ENCODE data around the gene SEC24A. TPM values are rescaled to one million over a fixed set of nuclear protein-coding genes. Genes with fewer than 3 reads are reported as not detected.
"Not testable (repeated sequence)": the region's sequence is repeated elsewhere in the genome, so short reads cannot be mapped to it uniquely, and the experiment has no call there.

The SEC24A gene
- total RNA-seq, 2 donors from 2014 or later, result 29.9 to 45.4 TPM

DNA sequence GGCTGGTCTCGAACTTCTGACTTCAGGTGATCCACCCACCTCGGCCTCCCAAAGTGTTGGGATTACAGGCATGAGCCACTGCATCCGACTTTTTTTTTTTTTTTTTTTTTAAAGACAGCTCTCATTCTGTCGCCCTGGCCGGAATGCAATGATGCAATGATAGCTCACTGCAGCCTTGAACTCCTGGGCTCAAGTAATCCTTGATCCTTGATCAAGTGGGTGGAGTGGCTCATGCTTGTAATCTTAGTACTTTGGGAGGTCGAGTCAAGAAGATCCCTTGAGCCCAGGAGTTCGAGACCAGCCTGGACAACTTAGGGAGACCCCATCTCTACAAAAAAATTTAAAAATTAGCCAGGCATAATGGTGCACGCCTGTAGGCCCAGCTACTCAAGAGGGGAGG, 8.1 kb downstream of the SEC24A start:
- H3K36me3 ChIP-seq, result peaks cover 2% of the 10 kb centered on the region
- H3K4me1 ChIP-seq, result no peaks in the 10 kb centered on the region
- intact Hi-C loops (cut with DNase I), result no loop called here
- H3K9ac ChIP-seq (ENCODE audit: low read depth in 2 of 2, low read length in 2 of 2), result no peak overlapping the region
- TF ChIP-seq, protein P1, sequence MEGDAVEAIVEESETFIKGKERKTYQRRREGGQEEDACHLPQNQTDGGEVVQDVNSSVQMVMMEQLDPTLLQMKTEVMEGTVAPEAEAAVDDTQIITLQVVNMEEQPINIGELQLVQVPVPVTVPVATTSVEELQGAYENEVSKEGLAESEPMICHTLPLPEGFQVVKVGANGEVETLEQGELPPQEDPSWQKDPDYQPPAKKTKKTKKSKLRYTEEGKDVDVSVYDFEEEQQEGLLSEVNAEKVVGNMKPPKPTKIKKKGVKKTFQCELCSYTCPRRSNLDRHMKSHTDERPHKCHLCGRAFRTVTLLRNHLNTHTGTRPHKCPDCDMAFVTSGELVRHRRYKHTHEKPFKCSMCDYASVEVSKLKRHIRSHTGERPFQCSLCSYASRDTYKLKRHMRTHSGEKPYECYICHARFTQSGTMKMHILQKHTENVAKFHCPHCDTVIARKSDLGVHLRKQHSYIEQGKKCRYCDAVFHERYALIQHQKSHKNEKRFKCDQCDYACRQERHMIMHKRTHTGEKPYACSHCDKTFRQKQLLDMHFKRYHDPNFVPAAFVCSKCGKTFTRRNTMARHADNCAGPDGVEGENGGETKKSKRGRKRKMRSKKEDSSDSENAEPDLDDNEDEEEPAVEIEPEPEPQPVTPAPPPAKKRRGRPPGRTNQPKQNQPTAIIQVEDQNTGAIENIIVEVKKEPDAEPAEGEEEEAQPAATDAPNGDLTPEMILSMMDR (IDR thresholded peaks at IDR 0.05), result no peak
- H3K4me3 ChIP-seq, result no peak overlapping the region
- DNase-seq, result no peak
- H3K9me3 ChIP-seq, result no peaks in the 10 kb centered on the region
- no peak overlapping the region for H3K27ac ChIP-seq
- no peaks in the 10 kb centered on the region for H3K27me3 ChIP-seq

- H3K36me3 ChIP-seq, result peaks cover 12% of the 10 kb centered on the region
These were observed 10.9 kb downstream of the SEC24A start for GRCh38 chr5:134659456-134659855.

DNA sequence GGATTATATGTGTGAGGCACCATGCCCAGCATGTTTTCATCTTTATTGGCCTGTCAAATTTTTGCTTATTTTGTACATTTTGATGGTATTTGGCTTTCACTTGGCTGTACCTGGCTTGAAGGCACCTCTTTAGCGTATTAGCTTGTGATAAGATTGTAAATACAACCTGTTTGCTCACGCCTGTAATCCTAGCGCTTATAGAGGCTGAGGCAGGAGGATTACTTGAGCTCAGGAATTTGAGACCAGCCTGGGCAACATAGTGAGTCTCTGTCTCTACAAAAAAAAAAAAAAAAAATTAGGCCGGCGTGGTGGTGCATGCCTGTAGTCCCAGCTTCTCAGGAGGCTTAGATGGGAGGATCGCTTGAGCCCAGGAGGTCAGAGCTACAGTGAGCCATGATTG, 11.3 kb downstream of the SEC24A start:
- Histone ChIP-seq H3K9ac (ENCODE audit: low read depth in 2 of 2, low read length in 2 of 2) (no peak overlapping the region), H3K4me3 (no peak overlapping the region), H3K27me3 (no peaks in the 10 kb centered on the region), H3K9me3 (no peaks in the 10 kb centered on the region), H3K27ac (no peak overlapping the region), H3K36me3 (peaks cover 12% of the 10 kb centered on the region), H3K4me1 (no peaks in the 10 kb centered on the region)
- TF ChIP-seq, protein P1 (IDR thresholded peaks at IDR 0.05), result no peak
- intact Hi-C loops (cut with DNase I), result no loop called here
- no peak for DNase-seq

More at GRCh38 chr5:134659456-134659855, 10.9 kb downstream of the SEC24A start:
- intact Hi-C loops (cut with DNase I), result no loop called here
- TF ChIP-seq, protein P1 (IDR thresholded peaks at IDR 0.05), result no peak
- Histone ChIP-seq H3K4me1 (no peaks in the 10 kb centered on the region), H3K27me3 (no peaks in the 10 kb centered on the region), H3K27ac (no peak overlapping the region), H3K9me3 (no peaks in the 10 kb centered on the region), H3K9ac (ENCODE audit: low read depth in 2 of 2, low read length in 2 of 2) (no peak overlapping the region), H3K4me3 (no peak overlapping the region)
- DNase-seq, result no peak

DNA sequence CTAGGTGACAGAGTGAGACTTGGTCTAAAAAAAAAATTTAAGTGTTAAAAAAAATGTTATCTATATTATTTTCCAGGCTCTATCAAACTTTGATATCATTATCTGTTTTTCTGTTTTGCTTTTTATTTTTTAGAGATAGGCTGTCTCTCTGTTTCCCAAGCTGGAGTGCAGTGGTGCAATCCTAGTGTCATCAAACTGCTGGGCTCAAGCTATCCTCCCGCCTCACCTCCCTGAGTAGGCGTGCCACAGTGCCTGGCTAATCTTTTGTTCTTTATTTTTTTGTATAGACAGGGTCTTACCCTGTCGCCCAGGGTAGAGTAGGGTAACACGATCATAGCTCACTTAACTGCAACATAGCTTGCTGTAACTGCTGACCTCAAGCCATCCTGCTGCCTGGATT, 14.4 kb downstream of the SEC24A start:
- Histone ChIP-seq H3K9ac (ENCODE audit: low read depth in 2 of 2, low read length in 2 of 2) (no peak overlapping the region), H3K4me1 (no peaks in the 10 kb centered on the region), H3K27ac (no peak overlapping the region), H3K36me3 (peaks cover 12% of the 10 kb centered on the region), H3K27me3 (no peaks in the 10 kb centered on the region), H3K9me3 (no peaks in the 10 kb centered on the region), H3K4me3 (no peak overlapping the region)
- intact Hi-C loops (cut with DNase I), result no loop called here
- TF ChIP-seq, protein P1 (IDR thresholded peaks at IDR 0.05), result no peak
- no peak for DNase-seq

- H3K9ac ChIP-seq (ENCODE audit: low read depth in 2 of 2, low read length in 2 of 2), result no peak overlapping the region
- no peaks in the 10 kb centered on the region for H3K9me3 ChIP-seq
- H3K4me3 ChIP-seq, result no peak overlapping the region
- no peaks in the 10 kb centered on the region for H3K4me1 ChIP-seq
- DNase-seq, result no peak
- peaks cover 12% of the 10 kb centered on the region for H3K36me3 ChIP-seq
- intact Hi-C loops (cut with DNase I), result no loop called here
- TF ChIP-seq, protein P1 (IDR thresholded peaks at IDR 0.05), result no peak
- H3K27me3 ChIP-seq, result no peaks in the 10 kb centered on the region
- H3K27ac ChIP-seq, result no peak overlapping the region
These were observed 15.9 kb downstream of the SEC24A start for GRCh38 chr5:134664448-134664847.

DNA sequence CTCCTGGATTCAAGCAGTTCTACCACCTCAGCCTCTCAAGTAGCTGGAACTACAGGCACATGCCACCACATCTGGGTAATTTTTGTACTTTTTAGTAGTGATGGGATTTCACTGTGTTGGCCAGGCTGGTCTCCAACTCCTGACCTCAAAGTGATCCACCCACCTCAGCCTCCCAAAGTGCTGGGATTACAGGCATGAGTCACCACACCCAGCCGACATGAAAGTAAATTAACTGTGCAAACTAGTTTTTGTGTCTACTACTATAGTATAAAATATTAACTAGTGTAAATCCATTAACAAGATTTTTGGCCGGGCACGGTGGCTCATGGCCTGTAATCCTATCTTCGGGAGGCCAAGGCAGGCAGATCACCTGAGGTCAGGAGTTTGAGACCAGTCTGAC, 25.0 kb downstream of the SEC24A start:
- H3K9me3 ChIP-seq; H3K4me1 ChIP-seq; H3K9ac ChIP-seq (ENCODE audit: low read depth in 2 of 2, low read length in 2 of 2); H3K27ac ChIP-seq; H3K36me3 ChIP-seq; DNase-seq; H3K4me3 ChIP-seq; intact Hi-C loops (cut with DNase I); H3K27me3 ChIP-seq: not testable (repeated sequence)

- H3K9me3 ChIP-seq; H3K27me3 ChIP-seq; DNase-seq; H3K4me3 ChIP-seq; H3K36me3 ChIP-seq; intact Hi-C loops (cut with DNase I); H3K9ac ChIP-seq (ENCODE audit: low read depth in 2 of 2, low read length in 2 of 2); H3K4me1 ChIP-seq; H3K27ac ChIP-seq: not testable (repeated sequence)
These were observed 28.8 kb downstream of the SEC24A start for GRCh38 chr5:134677357-134677756.

- H3K9me3 ChIP-seq; H3K4me3 ChIP-seq; H3K4me1 ChIP-seq; intact Hi-C loops (cut with DNase I); H3K27ac ChIP-seq; H3K27me3 ChIP-seq; H3K9ac ChIP-seq (ENCODE audit: low read depth in 2 of 2, low read length in 2 of 2); DNase-seq: not testable (repeated sequence)
- peaks cover 10% of the 10 kb centered on the region for H3K36me3 ChIP-seq
These were observed 41.6 kb downstream of the SEC24A start for GRCh38 chr5:134690144-134690543.
